ENCODE measurements around the gene MAX.

DNA sequence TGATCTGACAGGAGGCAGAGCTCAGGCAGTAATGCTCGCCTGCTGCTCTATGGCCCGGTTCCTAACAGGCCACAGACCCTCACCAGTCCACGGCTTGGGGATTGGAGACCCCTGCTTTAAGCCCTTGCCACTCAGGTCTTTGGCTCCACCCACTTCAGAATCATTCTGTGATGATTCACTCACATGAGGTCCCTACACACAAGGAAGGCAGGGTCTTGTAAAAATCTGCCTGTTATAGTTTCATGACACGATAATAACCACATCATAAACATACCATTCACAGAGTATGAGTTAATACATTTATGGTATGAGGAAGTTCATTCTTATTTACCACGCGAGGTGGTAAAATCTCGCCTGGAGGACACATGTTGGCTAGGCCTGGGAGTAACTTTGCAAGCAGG, 29.0 kb upstream of the MAX start:
- TF ChIP-seq POLR2AphosphoS5 (IDR thresholded peaks at IDR 0.05) (no peak), POLR2A (IDR thresholded peaks at IDR 0.05) (no peak)
- TF ChIP-seq, protein P1, sequence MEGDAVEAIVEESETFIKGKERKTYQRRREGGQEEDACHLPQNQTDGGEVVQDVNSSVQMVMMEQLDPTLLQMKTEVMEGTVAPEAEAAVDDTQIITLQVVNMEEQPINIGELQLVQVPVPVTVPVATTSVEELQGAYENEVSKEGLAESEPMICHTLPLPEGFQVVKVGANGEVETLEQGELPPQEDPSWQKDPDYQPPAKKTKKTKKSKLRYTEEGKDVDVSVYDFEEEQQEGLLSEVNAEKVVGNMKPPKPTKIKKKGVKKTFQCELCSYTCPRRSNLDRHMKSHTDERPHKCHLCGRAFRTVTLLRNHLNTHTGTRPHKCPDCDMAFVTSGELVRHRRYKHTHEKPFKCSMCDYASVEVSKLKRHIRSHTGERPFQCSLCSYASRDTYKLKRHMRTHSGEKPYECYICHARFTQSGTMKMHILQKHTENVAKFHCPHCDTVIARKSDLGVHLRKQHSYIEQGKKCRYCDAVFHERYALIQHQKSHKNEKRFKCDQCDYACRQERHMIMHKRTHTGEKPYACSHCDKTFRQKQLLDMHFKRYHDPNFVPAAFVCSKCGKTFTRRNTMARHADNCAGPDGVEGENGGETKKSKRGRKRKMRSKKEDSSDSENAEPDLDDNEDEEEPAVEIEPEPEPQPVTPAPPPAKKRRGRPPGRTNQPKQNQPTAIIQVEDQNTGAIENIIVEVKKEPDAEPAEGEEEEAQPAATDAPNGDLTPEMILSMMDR (IDR thresholded peaks at IDR 0.05): no peak
